ENCODE results near the gene ZNF519. TPM values are rescaled to one million over a fixed set of nuclear protein-coding genes. Genes with fewer than 3 reads are reported as not detected.

The ZNF519 gene
- total RNA-seq, 1 donor from 2014 or later: 13.7 TPM

Other genes with a start within 250 kb of the ZNF519 start
- gene MC2R, start 216.9 kb downstream of the ZNF519 start, total RNA-seq: not detected

Data from sciatic nerve (tissue), 1 donor.